ENCODE measurements around the gene APOF. TPM values are rescaled to one million over a fixed set of nuclear protein-coding genes. Genes with fewer than 3 reads are reported as not detected.

Gene APOF
- polyA plus RNA-seq, 2 of the 4 experiments (the other 2 are of a cell fraction): not detected

GRCh38 chr12:56373515-56373914 is 10.9 kb upstream of the APOF start:
- Histone ChIP-seq H3K4me2 (no peak overlapping the region), H3K9me3 (peaks cover 8% of the 10 kb centered on the region; the same call in 1 of the 3 replicates), H3K27ac (no peak overlapping the region), H3K4me1 (no peaks in the 10 kb centered on the region), H3K4me3 (no peak overlapping the region)
- no peak for FAIRE-seq
- POLR2A ChIA-PET: no interaction called here
- no peak for DNase-seq (ENCODE audit: low read depth in 1 of 2, low spot score in 1 of 2)
- no peak for ATAC-seq
- 87% methylated on average over 1 of the region's 1 CpG for WGBS (ENCODE audit: missing lambda C conversion rate)
- no peak for TF ChIP-seq POLR2A (IDR thresholded peaks at IDR 0.05; ENCODE audit: low read length)
- no peak for TF ChIP-seq USF2 (IDR thresholded peaks at IDR 0.05)
- no peak for TF ChIP-seq HEYL (CRISPR knock-in tag; IDR thresholded peaks at IDR 0.05)
- TF ChIP-seq KDM5A (IDR thresholded peaks at IDR 0.05): no peak
- no peak for TF ChIP-seq MAX (IDR thresholded peaks at IDR 0.05)
- no peak for TF ChIP-seq PHF8 (IDR thresholded peaks at IDR 0.05; ENCODE audit: borderline replicate concordance, low read depth)
- TF ChIP-seq ELK1 (IDR thresholded peaks at IDR 0.05; ENCODE audit: low read depth, low read length): no peak
- TF ChIP-seq MYC (IDR thresholded peaks at IDR 0.05; ENCODE audit: borderline replicate concordance, low read length): no peak
- TF ChIP-seq SMC3 (IDR thresholded peaks at IDR 0.05): no peak
- TF ChIP-seq RNF2 (IDR thresholded peaks at IDR 0.05; ENCODE audit: borderline replicate concordance, low read depth): no peak
- TF ChIP-seq EHF (CRISPR knock-in tag; IDR thresholded peaks at IDR 0.05): no peak
- TF ChIP-seq CEBPB (IDR thresholded peaks at IDR 0.05): no peak
- no peak for TF ChIP-seq GATA3 (IDR thresholded peaks at IDR 0.05; ENCODE audit: borderline replicate concordance)
- TF ChIP-seq ZC3H11A (IDR thresholded peaks at IDR 0.05): no peak
- no peak for TF ChIP-seq ESRRA (IDR thresholded peaks at IDR 0.05; ENCODE audit: borderline replicate concordance, low read length)
- CTCF ChIA-PET: interaction anchor here (0.7 kb wide), 1 partner anchor 26 kb away, joined by 3 read pairs; no protein-coding TSS in a partner anchor

GRCh38 chr12:56366948-56367347 is 4.3 kb upstream of the APOF start:
- POLR2A ChIA-PET: interaction anchor here (0.7 kb wide), 1 partner anchor 51 kb away, joined by 3 read pairs; the partner anchor contains the start of gene CNPY2
- ATAC-seq (peak in 1 of 2 experiments; percentile 38; a peak in 3 of 6 replicates), DNase-seq (ENCODE audit: low read depth in 1 of 2, low spot score in 1 of 2) (no peak), FAIRE-seq (no peak)
- H3K4me3 ChIP-seq: no peak overlapping the region
- H3K4me2 ChIP-seq: no peak overlapping the region
- H3K9me3 ChIP-seq: no peaks in the 10 kb centered on the region
- no peaks in the 10 kb centered on the region for H3K4me1 ChIP-seq
- TF ChIP-seq PHF8 (IDR thresholded peaks at IDR 0.05; ENCODE audit: borderline replicate concordance, low read depth): no peak
- TF ChIP-seq ZC3H11A (IDR thresholded peaks at IDR 0.05): no peak
- TF ChIP-seq NPAS2 (CRISPR knock-in tag; IDR thresholded peaks at IDR 0.05; ENCODE audit: borderline replicate concordance): no peak
- no peak for TF ChIP-seq KDM5A (IDR thresholded peaks at IDR 0.05)
- CTCF ChIA-PET: interaction anchor here (0.5 to 2.8 kb wide), 2 partner anchors 97 to 176 kb away, joined by 3 to 6 read pairs; no protein-coding TSS in a partner anchor
- H3K27ac ChIP-seq: no peak overlapping the region
- WGBS (ENCODE audit: missing lambda C conversion rate): 68% methylated on average over 3 of the region's 3 CpGs

- DNase-seq (ENCODE audit: low read depth in 1 of 2, low spot score in 1 of 2): no peak
- CTCF ChIA-PET: interaction anchor here (0.5 to 2.3 kb wide), 6 partner anchors 9 to 211 kb away, joined by 3 to 8 read pairs (median 3); partner anchors contain the start of gene SMARCC2
- Histone ChIP-seq H3K4me3 (no peak overlapping the region), H3K27ac (no peak overlapping the region; a peak in 1 of 6 replicates), H3K4me1 (peaks cover 8% of the 10 kb centered on the region), H3K9me3 (no peaks in the 10 kb centered on the region), H3K4me2 (peak overlapping the region; percentile 76; the same call in 2 of the 3 replicates)
- no peak for FAIRE-seq
- POLR2A ChIA-PET: interaction anchor here (1.5 to 2.3 kb wide), 3 partner anchors 8 to 46 kb away, joined by 3 to 21 read pairs (median 13); partner anchors contain the start of genes CNPY2 and PAN2
- no peak for ATAC-seq
- 89% methylated on average over 8 of the region's 8 CpGs for WGBS (ENCODE audit: missing lambda C conversion rate)
- TF ChIP-seq RAD21 (conservative IDR thresholded peaks at IDR 0.05 in 1 of 2, IDR thresholded peaks at IDR 0.05 in 1 of 2): no peak
- TF ChIP-seq EHF (CRISPR knock-in tag; IDR thresholded peaks at IDR 0.05): no peak
- TF ChIP-seq HOXB5 (CRISPR knock-in tag; IDR thresholded peaks at IDR 0.05): no peak
- TF ChIP-seq NPAS2 (CRISPR knock-in tag; IDR thresholded peaks at IDR 0.05; ENCODE audit: borderline replicate concordance): no peak
- TF ChIP-seq NFE2L2 (conservative IDR thresholded peaks at IDR 0.05; ENCODE audit: low read length): no peak
- TF ChIP-seq CHD4 (IDR thresholded peaks at IDR 0.05; ENCODE audit: borderline replicate concordance): no peak
- no peak for TF ChIP-seq HOXB13 (CRISPR knock-in tag; IDR thresholded peaks at IDR 0.05; ENCODE audit: low read depth)
- TF ChIP-seq EHMT2 (IDR thresholded peaks at IDR 0.05; ENCODE audit: low read depth): no peak
- TF ChIP-seq ZNF302 (CRISPR knock-in tag; IDR thresholded peaks at IDR 0.05): no peak
- TF ChIP-seq ESRRA (IDR thresholded peaks at IDR 0.05; ENCODE audit: borderline replicate concordance, low read length): no peak
- no peak for TF ChIP-seq HDAC2 (IDR thresholded peaks at IDR 0.05)
- no peak for TF ChIP-seq USF2 (IDR thresholded peaks at IDR 0.05)
- TF ChIP-seq SREBF2 (IDR thresholded peaks at IDR 0.05): no peak
- TF ChIP-seq RARB (CRISPR knock-in tag; IDR thresholded peaks at IDR 0.05): no peak
- TF ChIP-seq POLR2A (IDR thresholded peaks at IDR 0.05; ENCODE audit: low read length): no peak
- no peak for TF ChIP-seq ZFP36 (IDR thresholded peaks at IDR 0.05; ENCODE audit: borderline replicate concordance, partially characterized antibody)
- TF ChIP-seq BHLHE40 (IDR thresholded peaks at IDR 0.05; ENCODE audit: low read depth, low read length): no peak
- no peak for TF ChIP-seq HES2 (IDR thresholded peaks at IDR 0.05)
Measured at GRCh38 chr12:56361487-56362129, 1.0 kb downstream of the APOF start.
